ENCODE results near the gene UBE2I. TPM values are rescaled to one million over a fixed set of nuclear protein-coding genes. Genes with fewer than 3 reads are reported as not detected.

UBE2I gene
- total and polyA plus RNA-seq, 2 donors (not counting 1 experiment from before 2014, with no cell fraction given) = 152 to 265 TPM

- intact Hi-C loops (cut with micrococcal nuclease) = loop anchor here (2.0 to 10.0 kb wide), 3 partner anchors 34 to 1716 kb away; partner anchors contain the start of genes HCFC1R1, THOC6, TNFRSF12A and UQCC4
- no peaks in the 10 kb centered on the region for H3K9me3 Mint-ChIP-seq (ENCODE audit: insufficient read depth)
- WGBS (ENCODE audit: insufficient coverage) = 6% methylated on average over 35 of the region's 43 CpGs
- peak overlapping the region; percentile 99 for H2AFZ ChIP-seq (ENCODE audit: insufficient read depth, low read depth, low read length, poor library complexity, severe bottlenecking)
- H3K9me3 ChIP-seq (ENCODE audit: control extremely low read depth in 1 of 3, control insufficient read depth in 2 of 3, insufficient read depth in 1 of 3, low read length in 2 of 3) = peaks cover 0 to 7% (median 0%) of the 10 kb centered on the region in 3 donors
- CTCF ChIA-PET = no interaction called here
- H3K9ac ChIP-seq (ENCODE audit: low read length) = peak overlapping the region; percentile 100
- peaks cover 34% of the 10 kb centered on the region for H4K20me1 ChIP-seq (ENCODE audit: control insufficient read depth, insufficient read depth, low read length, poor library complexity, severe bottlenecking)
- H3K27me3 ChIP-seq (replicated peaks in 1 of 4; ENCODE audit: control extremely low read depth in 1 of 4, control insufficient read depth in 3 of 4, insufficient read depth in 4 of 4, low read length in 3 of 4) = no peaks in the 10 kb centered on the region
- peaks cover 49% of the 10 kb centered on the region for H3K79me2 ChIP-seq (ENCODE audit: control insufficient read depth, insufficient read depth, low read length)
- POLR2A ChIA-PET = interaction anchor here (0.7 to 2.2 kb wide), 5 partner anchors 21 to 108 kb away, joined by 4 to 14 read pairs (median 8); no protein-coding TSS in a partner anchor
- H3K27me3 Mint-ChIP-seq = no peaks in the 10 kb centered on the region
- H3K27ac Mint-ChIP-seq = peak overlapping the region; percentile 100
- peaks cover 50 to 70% of the 10 kb centered on the region in 2 donors for H3K4me1 ChIP-seq (ENCODE audit: control insufficient read depth in 2 of 2, insufficient read depth in 2 of 2, low read length in 2 of 2)
- H3K4me1 Mint-ChIP-seq = peaks cover 57% of the 10 kb centered on the region
- H3K27ac ChIP-seq (ENCODE audit: low read length in 2 of 2) = peak overlapping the region; percentile 99 to 100
- TF ChIP-seq EZH2 (IDR thresholded peaks at IDR 0.05; ENCODE audit: borderline replicate concordance, insufficient read depth, low read depth, low read length, poor library complexity, severe bottlenecking) (no peak), CTCF (IDR thresholded peaks at IDR 0.05) (no peak)
- peak overlapping the region in 4 of 5 experiments; percentile 63 to 75 (median 72) for H3K4me3 ChIP-seq (ENCODE audit: control extremely low read depth in 1 of 5, extremely low read depth in 1 of 5, insufficient read depth in 1 of 5, low read depth in 2 of 5, low read length in 4 of 5)
- no peak for DNase-seq
- H3K4me2 ChIP-seq (replicated peaks; ENCODE audit: low read depth, low read length, poor library complexity, severe bottlenecking) = peak overlapping the region; percentile 91
- peaks cover 0 to 16% of the 10 kb centered on the region in 2 experiments for H3K36me3 ChIP-seq (replicated peaks in 1 of 2; ENCODE audit: control extremely low read depth in 1 of 2, control insufficient read depth in 1 of 2, extremely low read depth in 1 of 2, insufficient read depth in 2 of 2, low read length in 1 of 2)
- ATAC-seq (ENCODE audit: low read depth) = no peak
- peak overlapping the region; percentile 91 for H3K4me3 Mint-ChIP-seq
Observed at GRCh38 chr16:1308036-1308976, 1.1 kb upstream of the UBE2I start.

Measured in B cell (primary cell).